Pulmonary artery endothelial cell (primary cell): Measurements from ENCODE around the gene ZMAT5. TPM values are rescaled to one million over a fixed set of nuclear protein-coding genes. Genes with fewer than 3 reads are reported as not detected.

ENCODE experiments used
- DNase-seq: peaks from one replicate; pipeline ENCODE4 v3.0.0-alpha.2; 2011; ENCODE audit warnings: low read depth, low spot score
- total RNA-seq: library from RNA; depleted of rRNA; stranded (reverse); fragments of >200 nt; gene quantifications from 2 replicates; pipeline ENCODE4 v1.2.3, GENCODE V29; 2014

Gene ZMAT5
- total RNA-seq, 1 donor from 2014 or later = 19.1 TPM

DNA sequence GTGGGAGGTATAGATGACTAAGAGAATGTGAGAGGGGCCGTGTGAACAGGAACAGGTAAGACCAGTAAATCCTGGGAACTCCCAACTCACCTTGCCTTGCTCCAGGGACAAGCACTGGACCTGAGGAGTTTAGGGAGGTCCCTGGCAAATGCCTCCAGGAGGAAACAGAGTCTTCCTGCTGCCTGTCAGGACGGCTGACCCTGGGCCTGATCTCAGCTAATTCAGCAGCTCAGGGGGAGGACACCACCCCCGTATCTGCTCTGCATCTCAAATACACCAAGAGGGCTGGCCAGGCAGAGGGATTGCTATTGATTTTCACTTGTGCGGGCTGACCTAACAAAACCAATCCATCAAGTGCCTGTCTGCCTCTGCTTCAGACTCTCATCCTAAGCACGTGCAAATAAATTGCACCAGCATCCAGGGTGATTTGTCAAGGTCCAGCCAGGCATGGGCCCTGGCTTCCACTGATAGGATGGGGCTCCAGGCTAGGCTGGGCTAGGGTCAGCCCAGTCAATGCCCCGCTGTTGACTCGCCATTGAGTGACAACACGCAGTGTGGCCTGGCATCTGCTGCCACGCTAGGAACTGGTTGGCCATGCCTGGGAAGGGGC lies 20.7 kb upstream of the ZMAT5 start:
- no peak for DNase-seq

- no peak for DNase-seq
Measured at GRCh38 chr22:29786031-29786430, 19.2 kb upstream of the ZMAT5 start.

DNA sequence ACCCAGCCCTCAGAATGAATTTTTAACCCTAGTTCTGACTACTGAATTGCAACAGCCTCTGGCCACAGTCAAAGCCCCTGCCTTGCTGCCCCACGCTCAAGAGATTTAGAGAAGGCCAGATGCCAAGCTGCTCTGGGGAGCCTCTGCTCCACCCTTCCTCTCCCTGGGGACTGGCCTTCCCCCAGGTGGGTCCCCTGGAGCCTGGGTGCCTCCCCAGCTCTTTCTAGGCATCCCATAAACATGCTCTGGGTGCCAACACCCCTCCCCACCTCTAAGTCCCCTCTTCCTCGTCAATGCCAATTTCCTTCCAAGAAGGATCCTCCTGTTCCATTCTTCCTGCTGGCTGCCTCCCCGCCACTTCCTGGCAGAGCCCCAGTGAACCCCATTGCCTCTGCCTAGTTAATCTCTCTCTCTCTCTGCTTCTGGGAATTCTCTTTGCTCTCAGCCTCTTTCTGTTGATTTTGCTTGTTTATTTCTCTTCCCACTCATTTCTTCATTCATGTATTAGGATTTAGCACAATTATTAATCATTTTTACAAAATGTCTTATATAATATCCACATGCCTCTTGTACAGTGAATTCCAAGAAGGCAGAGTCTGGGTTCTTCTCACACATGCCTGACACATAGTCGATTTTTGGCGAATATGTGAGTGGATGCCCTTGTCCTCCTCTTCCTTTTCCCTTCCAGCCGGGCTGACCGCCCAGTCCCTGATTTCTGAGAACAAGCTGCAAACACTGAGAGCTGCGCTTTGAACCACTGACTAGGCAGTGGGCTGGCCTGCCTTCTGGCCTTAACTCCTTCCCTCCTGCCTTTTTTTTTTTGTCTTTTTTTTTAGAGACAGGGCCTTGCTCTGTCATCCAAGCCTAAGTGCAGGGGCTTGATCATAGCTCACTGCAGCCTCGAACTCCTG lies 17.9 kb upstream of the ZMAT5 start:
- no peak for DNase-seq

DNA sequence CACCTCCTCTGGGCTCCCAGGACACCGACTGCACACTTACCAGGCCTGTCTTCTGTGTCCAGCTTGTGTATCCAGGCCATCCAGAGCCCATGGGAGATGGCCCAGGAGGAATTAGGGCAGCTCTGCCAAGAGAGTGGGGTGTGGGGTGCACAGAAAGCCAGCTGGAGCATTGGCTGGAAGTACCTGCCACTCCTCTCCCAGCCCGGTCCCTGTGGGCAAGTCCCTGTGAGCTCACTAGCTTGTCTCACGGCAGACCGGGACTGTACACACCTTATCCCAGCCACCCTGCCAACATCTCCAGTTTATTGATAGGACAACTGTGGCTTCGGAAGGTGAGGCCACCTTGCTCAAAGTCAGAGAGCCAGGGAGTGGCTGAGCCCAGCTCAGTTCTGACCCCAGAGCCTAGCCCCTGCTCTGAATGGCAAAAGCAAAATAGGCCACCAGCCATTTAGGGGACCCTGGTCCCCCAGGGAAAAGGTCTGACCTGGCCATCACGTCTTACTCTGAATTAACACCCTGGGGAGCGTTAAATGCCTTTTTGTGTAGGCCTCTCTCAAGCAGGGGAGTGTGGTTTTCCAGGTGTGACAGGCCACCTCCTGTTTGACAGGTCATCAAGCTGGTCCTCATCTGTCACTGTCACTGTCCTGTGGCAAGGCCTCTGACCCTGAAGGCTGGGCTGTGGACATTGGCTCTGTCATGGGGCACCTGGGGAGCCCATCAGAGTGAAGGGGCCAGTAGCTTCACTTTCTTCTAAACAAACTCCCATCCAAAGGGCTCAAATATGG lies 15.4 kb upstream of the ZMAT5 start:
- DNase-seq = no peak

GRCh38 chr22:29780748-29781676 lies 14.2 kb upstream of the ZMAT5 start:
- DNase-seq = no peak

- DNase-seq = no peak
Measured at GRCh38 chr22:29780220-29780619, 13.4 kb upstream of the ZMAT5 start.

- no peak for DNase-seq
Measured at GRCh38 chr22:29773233-29773632, 6.4 kb upstream of the ZMAT5 start.

DNA sequence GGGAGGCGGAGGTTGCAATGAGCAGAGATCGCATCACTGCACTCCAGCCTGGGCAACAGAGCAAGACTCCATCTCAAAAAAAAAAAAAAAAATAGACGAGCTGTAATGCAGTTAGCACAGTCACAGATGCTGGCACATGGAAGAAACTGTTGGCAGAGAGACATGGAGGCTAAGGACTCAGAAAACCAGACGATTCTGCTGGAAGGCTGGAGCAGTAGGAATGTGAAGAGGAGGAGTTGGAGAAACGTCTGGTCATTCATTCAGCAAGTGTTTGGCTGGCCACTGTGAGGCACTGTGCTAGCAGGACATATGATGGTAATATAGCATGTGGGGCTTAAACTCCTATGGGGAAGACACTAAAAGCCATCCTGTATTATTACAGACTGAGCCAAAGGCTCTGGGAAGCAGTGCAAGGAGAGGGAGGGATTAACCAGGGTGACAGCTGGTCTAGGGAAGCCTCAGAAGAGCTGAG lies 5.4 kb upstream of the ZMAT5 start:
- DNase-seq = peak; percentile 10

GRCh38 chr22:29769723-29770321 lies 3.0 kb upstream of the ZMAT5 start:
- no peak for DNase-seq

GRCh38 chr22:29768052-29768693 lies 1.4 kb upstream of the ZMAT5 start:
- DNase-seq = no peak

DNA sequence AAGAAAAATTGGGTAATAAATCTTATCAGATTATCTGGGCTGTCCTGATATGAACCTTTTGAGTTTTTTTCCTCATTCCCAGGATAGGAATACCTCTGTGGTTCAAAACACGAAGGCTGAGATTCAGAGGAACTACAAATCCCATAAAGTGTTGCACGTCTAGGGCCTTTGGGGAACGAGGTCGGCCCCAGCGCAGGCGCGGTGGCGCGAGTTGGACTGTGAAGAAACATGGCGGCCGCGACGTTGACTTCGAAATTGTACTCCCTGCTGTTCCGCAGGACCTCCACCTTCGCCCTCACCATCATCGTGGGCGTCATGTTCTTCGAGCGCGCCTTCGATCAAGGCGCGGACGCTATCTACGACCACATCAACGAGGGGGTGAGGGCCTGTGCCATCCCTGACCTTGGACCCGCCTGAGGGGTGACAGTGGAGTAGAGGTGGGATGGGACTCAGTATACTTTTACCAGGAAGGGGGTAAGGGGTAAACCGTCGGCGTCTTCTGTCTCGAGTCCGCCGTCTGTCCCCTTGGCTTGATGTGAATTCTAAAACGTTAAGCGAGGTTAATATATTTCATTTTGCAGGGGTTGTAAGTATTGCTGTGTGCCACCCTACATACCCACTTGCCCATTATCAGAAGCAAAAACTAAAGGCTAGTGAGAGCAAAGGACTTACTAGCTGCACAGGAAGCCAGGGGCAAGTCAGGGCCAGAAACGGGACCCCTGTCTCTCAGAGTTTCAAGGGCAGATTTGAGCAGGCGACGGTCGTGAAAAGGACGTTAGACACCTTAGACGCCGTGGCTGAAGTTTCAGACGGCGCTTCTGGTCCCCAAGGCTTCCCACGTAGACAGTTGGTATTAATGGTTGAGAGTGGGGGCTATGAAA lies 604 bp upstream of the ZMAT5 start, which contains the start of gene UQCR10:
TSS of gene UQCR10 (plus strand) at position 199 of the 881 bp plus-strand sequence. CDS start at position 229, 30 bp downstream.
- peak; percentile 78 for DNase-seq

DNA sequence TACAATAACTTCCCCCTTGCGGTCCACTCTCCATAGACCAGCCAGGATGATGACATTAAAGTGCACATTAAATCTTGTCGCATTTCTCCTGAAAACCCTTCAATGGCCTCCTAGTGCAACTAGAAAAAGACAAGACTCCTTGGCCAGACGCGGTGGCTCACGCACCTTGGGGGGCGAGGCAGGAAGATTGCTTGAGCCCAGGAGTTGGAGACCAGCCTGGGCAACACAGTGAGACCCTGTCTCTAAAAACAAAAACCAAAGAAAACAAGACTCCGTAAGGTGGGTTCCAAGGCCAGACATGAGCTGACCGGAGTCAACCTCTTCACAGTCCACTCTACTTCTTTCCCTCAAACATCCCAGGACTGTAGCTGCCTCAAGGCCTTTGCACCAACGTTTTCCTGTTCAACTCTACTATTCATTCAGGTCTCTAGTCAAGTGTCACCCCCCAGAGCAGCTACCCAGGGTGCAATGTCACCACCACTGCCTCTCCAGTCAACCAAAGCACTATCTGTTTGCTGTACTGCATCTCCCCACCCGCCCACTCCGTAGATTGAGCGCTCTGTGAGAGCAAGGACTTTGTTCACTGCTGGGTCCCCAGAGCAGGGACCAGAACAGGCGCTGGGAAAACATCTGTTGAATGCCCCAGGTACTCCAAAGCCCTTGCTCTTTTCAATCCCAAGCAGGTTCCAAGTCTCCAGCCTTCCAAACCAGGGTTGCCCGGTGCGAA lies 739 bp downstream of the ZMAT5 start:
- DNase-seq = no peak

GRCh38 chr22:29762263-29762662 lies 4.5 kb downstream of the ZMAT5 start:
- DNase-seq = no peak

DNA sequence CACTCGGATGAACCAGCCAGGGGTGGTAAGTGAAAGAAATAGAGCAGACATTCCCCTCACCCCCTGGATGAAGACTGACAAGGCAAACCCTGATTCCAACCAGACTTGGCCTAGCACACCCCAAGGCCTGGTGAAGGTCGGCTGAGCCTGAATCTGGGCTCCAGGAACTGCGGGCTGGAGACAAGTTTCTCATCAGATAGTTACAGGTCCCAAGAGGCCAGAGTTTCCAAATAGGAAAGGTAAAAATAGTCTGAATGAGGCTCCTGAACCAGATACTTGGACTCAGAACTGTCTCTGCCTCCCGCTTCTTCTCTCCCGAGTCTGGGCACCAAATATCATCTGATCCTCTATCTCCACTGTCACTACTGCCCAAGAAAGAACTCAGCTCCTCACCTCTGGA lies 7.8 kb downstream of the ZMAT5 start:
- DNase-seq = no peak

DNA sequence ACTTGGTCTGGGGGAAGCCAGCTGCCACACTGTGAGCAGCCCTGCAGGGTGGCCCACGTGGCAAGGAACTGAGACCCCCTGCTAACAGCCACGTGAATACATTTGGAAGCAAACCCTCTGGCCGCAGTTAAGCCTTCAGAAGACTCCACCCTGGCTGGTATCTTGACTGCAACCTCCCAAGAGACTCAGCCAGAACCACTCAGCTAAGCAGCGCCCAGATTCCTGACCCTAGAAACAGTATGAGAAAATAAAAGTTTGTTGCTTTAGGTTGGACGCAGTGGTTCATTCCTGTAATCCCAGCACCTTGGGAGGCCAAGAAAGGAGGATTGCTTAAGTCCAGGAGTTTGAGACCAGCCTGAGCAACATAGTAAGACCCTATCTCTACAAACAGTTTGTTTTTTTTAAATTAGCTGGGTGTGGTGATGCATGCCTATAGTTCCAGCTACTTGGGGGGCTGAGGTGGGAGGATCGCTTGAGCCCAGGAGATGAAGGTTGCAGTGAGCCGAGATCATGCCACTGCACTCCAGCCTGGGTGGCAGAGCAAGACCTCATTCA lies 8.7 kb downstream of the ZMAT5 start:
- no peak for DNase-seq

DNA sequence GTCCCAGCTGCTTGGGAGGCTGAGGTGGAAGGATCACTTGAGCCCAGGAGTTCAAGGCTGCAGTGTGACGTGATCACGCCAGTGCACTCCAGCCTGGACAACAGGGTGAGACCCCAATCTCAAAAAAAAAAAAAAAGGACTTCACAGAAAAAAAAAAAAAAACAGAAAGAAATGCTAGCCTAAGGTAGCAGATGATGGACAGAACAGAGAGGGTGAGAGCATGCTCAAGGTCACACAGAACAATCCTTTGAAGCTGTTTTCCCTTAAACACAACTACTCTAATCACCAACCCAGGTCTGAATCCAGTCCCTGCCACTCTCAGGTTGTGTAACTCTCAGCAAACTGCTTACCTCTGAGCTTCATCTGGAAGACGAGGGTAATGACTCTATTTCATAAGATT lies 9.7 kb downstream of the ZMAT5 start:
- no peak for DNase-seq

DNA sequence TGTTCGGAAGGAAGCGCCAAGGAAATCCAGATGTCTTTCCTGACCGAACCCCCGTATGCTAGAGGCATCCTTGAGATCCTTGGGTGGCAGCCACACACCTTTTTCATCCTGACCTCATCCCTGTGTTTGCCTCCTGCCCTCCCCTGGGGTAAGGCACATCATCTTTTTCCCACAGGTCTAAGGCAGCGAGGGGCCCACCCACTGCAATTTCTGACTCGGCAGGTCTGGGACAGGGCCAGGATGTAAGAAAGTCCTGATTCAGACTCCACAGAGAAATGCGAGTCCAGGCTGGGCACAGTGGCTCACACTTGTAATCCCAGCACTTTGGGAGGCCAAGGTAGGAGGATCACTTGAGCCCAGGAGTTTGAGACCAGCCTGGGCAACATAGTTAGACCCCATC lies 10.5 kb downstream of the ZMAT5 start:
- no peak for DNase-seq

DNA sequence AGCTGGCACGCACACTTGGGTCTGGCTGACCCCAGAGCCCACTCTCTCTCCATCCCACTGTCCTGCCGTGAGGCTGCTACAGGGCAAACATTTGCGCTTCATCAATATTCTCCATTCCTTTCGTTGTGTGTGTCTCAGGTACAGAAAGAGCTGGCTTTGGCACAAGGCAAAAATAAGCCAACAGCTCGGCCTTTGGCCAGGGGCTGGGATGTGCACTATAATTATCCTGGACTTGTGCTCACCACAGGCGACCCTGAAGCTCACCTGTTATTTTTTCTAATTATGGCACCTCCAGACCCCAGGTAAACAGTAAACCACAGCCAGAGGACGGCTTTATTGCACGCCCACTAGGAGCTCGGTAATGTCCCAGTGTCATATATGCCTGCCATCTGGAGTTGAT lies 10.9 kb downstream of the ZMAT5 start:
- no peak for DNase-seq
